Stimulated activated naive CD8-positive, alpha-beta T cell treated with anti-CD3 and anti-CD28 coated beads, Interleukin-15, amount 100 ng/mL, for 72 hours (primary cell): ENCODE data around the gene PDE2A.

ENCODE experiments used
- ATAC-seq: fragments of 150-1000 bp; cut with Tn5 transposase; 2 replicates; pipeline ENCODE4 v1.10.0; 2021; ENCODE audit warnings: mild to moderate bottlenecking, moderate library complexity
- DNase-seq, 2 donors: peaks; one replicate each; pipeline ENCODE4 v3.0.0; 2021 to 2022
- H3K27ac Mint-ChIP-seq, 2 donors: one replicate each; pipeline ENCODE4 v1.8.0; 2022; ENCODE audit warnings: mild to moderate bottlenecking in 2 of 2, mixed read lengths in 2 of 2, moderate library complexity in 2 of 2
- H3K27me3 Mint-ChIP-seq: one replicate; pipeline ENCODE4 v1.8.0; 2022; ENCODE audit warnings: mixed read lengths
- H3K4me1 Mint-ChIP-seq: one replicate; pipeline ENCODE4 v1.8.0; 2022; ENCODE audit warnings: mild to moderate bottlenecking, mixed read lengths
- H3K4me3 Mint-ChIP-seq, 2 donors: one replicate each; pipeline ENCODE4 v1.8.0; 2022; ENCODE audit warnings: mild to moderate bottlenecking in 2 of 2, mixed read lengths in 2 of 2, moderate library complexity in 1 of 2
- H3K9me3 Mint-ChIP-seq, 2 donors: one replicate each; pipeline ENCODE4 v1.8.0; 2022; ENCODE audit warnings: mixed read lengths in 2 of 2

The PDE2A gene

DNA sequence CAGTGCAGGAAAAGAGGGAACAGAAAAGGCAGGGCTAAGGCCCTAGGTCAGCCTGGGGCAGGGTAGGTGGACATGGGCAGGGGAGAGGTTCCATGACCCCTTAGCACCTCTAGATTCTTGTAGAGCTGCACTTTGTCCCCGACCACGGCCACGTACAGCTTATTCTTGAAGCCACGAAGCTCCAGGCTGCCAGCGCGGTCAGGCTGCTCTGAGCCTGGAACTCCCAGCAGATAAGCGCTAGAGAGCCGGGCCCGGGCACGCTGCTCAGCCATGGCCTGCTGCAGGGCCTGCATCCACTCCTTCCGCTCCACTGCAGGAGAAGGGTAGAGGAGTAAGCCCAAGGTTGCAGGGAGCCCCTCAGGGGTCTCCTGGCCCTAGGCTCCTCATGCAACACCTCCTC, 36.1 kb upstream of the PDE2A start:
- DNase-seq (no peak), ATAC-seq (no peak)
- Mint-ChIP-seq H3K4me1 (peaks cover 18% of the 10 kb centered on the region), H3K27me3 (no peaks in the 10 kb centered on the region), H3K4me3 (no peak overlapping the region), H3K9me3 (no peaks in the 10 kb centered on the region), H3K27ac (no peak overlapping the region)

DNA sequence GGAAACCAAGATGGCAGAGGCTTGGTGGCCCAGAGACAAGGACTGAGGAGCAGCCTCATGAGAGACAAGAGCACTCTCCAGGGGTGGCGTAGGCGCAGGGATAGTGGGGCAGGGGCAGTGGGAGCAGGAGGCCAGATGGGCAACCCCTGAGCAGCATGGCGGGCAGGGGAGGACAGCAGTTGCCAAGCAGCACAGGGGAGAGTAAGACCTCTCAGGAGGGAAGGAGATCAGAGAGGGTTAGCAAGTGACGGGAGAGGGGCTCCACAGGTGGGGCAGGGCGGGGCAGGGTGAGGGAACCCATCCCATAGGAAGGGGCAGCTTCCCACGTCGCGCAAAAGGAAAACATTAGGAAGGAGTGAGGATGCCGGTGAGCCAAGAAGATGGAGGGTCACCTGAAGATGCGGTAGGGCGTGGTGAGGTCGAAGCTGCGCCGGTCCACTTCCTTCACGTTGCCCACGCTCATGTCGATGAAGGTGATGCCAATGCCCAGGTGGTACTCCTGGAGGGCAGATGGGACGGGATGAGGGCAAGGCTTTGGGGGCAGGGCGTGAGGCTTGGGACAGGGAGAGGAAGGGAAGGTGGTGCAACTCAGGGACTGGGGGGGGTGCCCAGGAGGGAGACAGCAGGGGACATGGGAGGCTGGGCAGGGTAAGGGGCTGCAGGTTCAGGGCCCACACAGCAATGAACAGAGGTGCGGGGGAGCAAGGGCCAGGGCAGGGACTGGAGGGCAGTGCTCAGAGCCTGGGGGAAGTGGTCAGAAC, 35.4 kb upstream of the PDE2A start:
- no peak for ATAC-seq
- peaks cover 12% of the 10 kb centered on the region for H3K4me1 Mint-ChIP-seq

DNA sequence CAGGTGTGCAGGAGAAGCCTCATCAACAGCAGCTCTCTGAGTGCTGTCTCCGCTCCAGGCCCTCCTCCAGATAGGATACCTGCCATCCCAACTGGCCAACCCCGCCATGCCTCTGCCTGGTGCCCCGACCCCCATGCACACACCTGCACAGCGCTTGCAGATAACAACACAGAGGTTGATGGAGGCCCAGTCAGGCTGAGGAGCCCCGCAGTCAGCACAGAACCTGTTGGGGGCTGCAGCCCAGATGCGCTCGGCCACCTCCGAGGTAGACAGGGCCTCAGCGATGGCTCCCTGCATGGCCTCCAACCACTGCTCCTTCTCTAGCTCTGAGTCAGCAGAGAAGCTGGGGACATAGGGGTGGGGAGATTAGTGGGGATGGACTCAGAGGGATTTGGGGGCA, 32.8 kb upstream of the PDE2A start:
- ATAC-seq, result no peak
- Mint-ChIP-seq H3K4me3 (no peak overlapping the region), H3K4me1 (no peaks in the 10 kb centered on the region), H3K27me3 (no peaks in the 10 kb centered on the region), H3K27ac (peak overlapping the region in 1 of 2 donors; percentile 74), H3K9me3 (no peaks in the 10 kb centered on the region)
- no peak for DNase-seq

More for the DNA sequence above, 35.4 kb upstream of the PDE2A start:
- no peak for DNase-seq
- H3K27ac Mint-ChIP-seq, result no peak overlapping the region
- H3K27me3 Mint-ChIP-seq, result no peaks in the 10 kb centered on the region
- H3K4me3 Mint-ChIP-seq, result no peak overlapping the region
- H3K9me3 Mint-ChIP-seq, result no peaks in the 10 kb centered on the region

- no peaks in the 10 kb centered on the region for H3K4me1 Mint-ChIP-seq
- no peaks in the 10 kb centered on the region for H3K9me3 Mint-ChIP-seq
- DNase-seq (no peak), ATAC-seq (no peak)
- no peaks in the 10 kb centered on the region for H3K27me3 Mint-ChIP-seq
- H3K27ac Mint-ChIP-seq, result peak overlapping the region in 1 of 2 donors; percentile 23
- H3K4me3 Mint-ChIP-seq, result no peak overlapping the region
Observed at GRCh38 chr11:72706579-72706978, 32.4 kb upstream of the PDE2A start.

DNA sequence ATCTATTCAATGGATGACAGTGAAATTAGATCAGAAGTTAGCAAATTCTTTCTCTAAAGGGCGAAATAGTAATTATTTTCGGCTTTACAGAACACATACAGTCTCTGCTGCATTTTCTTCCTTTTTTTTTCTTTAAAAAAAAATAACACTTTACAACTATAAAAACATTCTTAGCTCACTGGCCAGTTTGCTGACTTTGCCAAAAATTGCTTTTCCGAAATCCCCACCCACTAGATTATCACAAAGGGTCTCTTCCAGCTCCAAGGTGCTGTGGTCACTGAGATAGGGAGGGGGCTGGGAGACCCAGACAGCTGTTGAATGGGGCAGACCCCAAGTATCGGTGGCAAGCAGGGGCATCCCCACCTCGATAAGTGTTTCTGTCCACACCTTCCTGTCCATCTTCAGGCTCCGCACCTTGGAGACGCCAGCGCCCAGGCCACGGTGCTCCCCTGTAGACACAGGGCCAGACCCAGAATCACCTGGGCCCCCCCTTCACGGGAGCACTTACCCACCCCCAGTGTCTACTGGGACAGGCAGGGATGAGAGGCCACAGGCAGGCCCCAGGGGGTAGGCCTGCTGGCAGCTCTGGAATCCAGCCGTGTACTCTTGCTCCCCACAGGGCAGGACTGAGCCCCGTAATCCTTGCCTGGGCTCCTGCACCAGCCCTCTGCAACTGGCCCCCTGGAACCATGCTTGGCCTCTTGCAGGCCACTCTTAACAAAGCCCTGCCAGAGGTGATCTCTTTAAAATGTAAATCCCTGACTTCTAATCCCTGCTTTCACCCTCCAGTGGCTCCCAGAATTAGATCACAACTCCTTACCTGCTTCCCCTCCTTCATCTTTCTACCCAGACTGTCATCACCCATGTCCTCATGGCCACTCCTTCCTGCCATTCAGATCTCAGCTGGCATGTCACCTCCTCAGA, 31.5 kb upstream of the PDE2A start:
- Mint-ChIP-seq H3K4me3 (no peak overlapping the region), H3K27ac (peak overlapping the region in 1 of 2 donors; percentile 23), H3K9me3 (no peaks in the 10 kb centered on the region), H3K4me1 (no peaks in the 10 kb centered on the region), H3K27me3 (no peaks in the 10 kb centered on the region)
- DNase-seq (no peak), ATAC-seq (no peak)

DNA sequence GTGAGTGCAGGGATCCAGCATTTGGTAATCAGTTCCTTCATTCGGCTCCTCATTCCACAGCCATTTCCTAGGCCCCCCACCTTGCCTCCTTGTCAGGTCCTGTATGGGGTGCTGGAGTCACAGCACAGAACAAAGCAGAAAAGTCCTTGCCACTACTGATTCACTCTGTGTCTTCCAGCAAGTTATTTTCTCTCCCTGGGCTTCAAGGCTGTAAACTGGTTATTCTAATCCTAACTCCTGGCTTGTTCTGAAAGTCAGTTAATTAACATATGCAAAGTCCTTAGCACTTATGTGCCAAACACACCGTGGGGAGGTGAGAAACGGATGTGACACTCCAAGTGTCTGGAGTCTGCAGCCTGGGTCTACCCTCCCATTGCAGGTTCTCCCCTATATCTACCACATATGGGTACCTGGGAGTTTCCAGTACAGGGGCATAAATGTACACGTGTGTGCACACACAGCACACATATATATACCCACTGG, 30.6 kb upstream of the PDE2A start:
- Mint-ChIP-seq H3K4me3 (no peak overlapping the region), H3K27me3 (no peaks in the 10 kb centered on the region), H3K27ac (peak overlapping the region; percentile 59 to 65), H3K9me3 (no peaks in the 10 kb centered on the region), H3K4me1 (no peaks in the 10 kb centered on the region)
- DNase-seq (no peak), ATAC-seq (no peak)

- H3K27ac Mint-ChIP-seq, result no peak overlapping the region
- no peaks in the 10 kb centered on the region for H3K9me3 Mint-ChIP-seq
- ATAC-seq, result no peak
- H3K4me1 Mint-ChIP-seq, result no peaks in the 10 kb centered on the region
- DNase-seq, result no peak
- H3K27me3 Mint-ChIP-seq, result no peaks in the 10 kb centered on the region
- no peak overlapping the region for H3K4me3 Mint-ChIP-seq
Observed at GRCh38 chr11:72704028-72704782, 30.0 kb upstream of the PDE2A start.

GRCh38 chr11:72703267-72704008, 29.2 kb upstream of the PDE2A start:
- H3K4me3 Mint-ChIP-seq, result no peak overlapping the region
- H3K27ac Mint-ChIP-seq, result no peak overlapping the region
- no peaks in the 10 kb centered on the region for H3K27me3 Mint-ChIP-seq
- no peaks in the 10 kb centered on the region for H3K9me3 Mint-ChIP-seq
- ATAC-seq, result no peak
- no peaks in the 10 kb centered on the region for H3K4me1 Mint-ChIP-seq
- DNase-seq, result no peak

GRCh38 chr11:72702577-72703241, 28.5 kb upstream of the PDE2A start:
- H3K27ac Mint-ChIP-seq, result no peak overlapping the region
- no peak overlapping the region for H3K4me3 Mint-ChIP-seq
- no peaks in the 10 kb centered on the region for H3K27me3 Mint-ChIP-seq
- DNase-seq (no peak), ATAC-seq (no peak)
- H3K4me1 Mint-ChIP-seq, result no peaks in the 10 kb centered on the region
- no peaks in the 10 kb centered on the region for H3K9me3 Mint-ChIP-seq

DNA sequence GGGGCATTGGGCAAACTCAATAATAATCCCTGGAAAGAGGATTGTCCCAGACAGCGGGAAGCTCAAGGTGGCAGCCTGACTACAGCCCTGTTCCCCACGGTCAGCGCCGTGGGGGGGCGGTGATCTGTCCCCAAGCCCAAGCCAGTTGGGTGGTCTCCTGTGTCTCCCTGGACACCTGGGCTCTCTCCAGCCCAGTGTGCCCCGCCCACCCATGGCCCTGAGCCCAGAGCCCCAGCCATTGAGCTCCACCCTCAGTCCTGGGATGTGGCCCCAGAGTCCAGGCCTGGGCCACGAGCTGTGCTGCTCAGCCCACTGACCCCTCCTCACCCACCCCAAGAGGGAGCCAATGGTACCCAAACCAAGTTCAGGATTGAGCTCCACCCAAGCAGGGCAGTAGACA, 27.9 kb upstream of the PDE2A start:
- H3K4me3 Mint-ChIP-seq, result no peak overlapping the region
- no peak for ATAC-seq
- no peaks in the 10 kb centered on the region for H3K4me1 Mint-ChIP-seq
- no peaks in the 10 kb centered on the region for H3K9me3 Mint-ChIP-seq
- H3K27ac Mint-ChIP-seq, result no peak overlapping the region
- DNase-seq, result no peak
- no peaks in the 10 kb centered on the region for H3K27me3 Mint-ChIP-seq

- H3K27me3 Mint-ChIP-seq, result no peaks in the 10 kb centered on the region
- no peak for DNase-seq
- H3K4me3 Mint-ChIP-seq, result no peak overlapping the region
- H3K4me1 Mint-ChIP-seq, result no peaks in the 10 kb centered on the region
- H3K9me3 Mint-ChIP-seq, result no peaks in the 10 kb centered on the region
- ATAC-seq, result no peak
- peak overlapping the region in 1 of 2 donors; percentile 14 for H3K27ac Mint-ChIP-seq
Observed at GRCh38 chr11:72701466-72701865, 27.2 kb upstream of the PDE2A start.

GRCh38 chr11:72700146-72700545, 25.9 kb upstream of the PDE2A start:
- Mint-ChIP-seq H3K9me3 (no peaks in the 10 kb centered on the region), H3K4me1 (no peaks in the 10 kb centered on the region), H3K27ac (peak overlapping the region in 1 of 2 donors; percentile 77), H3K27me3 (no peaks in the 10 kb centered on the region), H3K4me3 (no peak overlapping the region)
- ATAC-seq, result no peak
- DNase-seq, result no peak

DNA sequence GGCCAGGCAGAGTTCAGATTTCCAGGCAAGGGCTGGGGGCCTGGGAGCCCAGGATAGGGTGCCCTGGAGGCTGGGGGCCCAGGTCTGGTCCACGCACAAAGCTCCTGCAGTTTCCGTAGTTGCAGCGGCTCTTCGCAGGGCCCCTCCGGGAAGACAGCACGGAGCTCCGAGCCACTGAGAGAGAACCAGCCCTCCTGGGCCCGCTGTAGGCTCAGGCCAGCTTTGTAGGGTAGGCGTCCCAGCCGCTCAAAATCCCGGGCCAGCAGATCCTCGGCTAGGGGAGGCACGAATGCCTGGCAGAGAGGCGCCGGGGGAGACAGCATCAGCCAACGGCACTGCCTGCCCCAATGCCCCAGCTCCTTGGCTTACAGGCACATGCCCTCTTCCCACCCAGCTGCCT, 23.6 kb upstream of the PDE2A start:
- Mint-ChIP-seq H3K27me3 (no peaks in the 10 kb centered on the region), H3K4me3 (no peak overlapping the region), H3K4me1 (no peaks in the 10 kb centered on the region), H3K27ac (no peak overlapping the region), H3K9me3 (no peaks in the 10 kb centered on the region)
- no peak for ATAC-seq
- DNase-seq, result no peak

- H3K9me3 Mint-ChIP-seq, result no peaks in the 10 kb centered on the region
- no peaks in the 10 kb centered on the region for H3K4me1 Mint-ChIP-seq
- no peak overlapping the region for H3K4me3 Mint-ChIP-seq
- H3K27ac Mint-ChIP-seq, result no peak overlapping the region
- DNase-seq (no peak), ATAC-seq (no peak)
- H3K27me3 Mint-ChIP-seq, result no peaks in the 10 kb centered on the region
Observed at GRCh38 chr11:72696866-72697700, 22.9 kb upstream of the PDE2A start.
